PC-3 (cell line): ENCODE data around the gene SULT1C4.

ENCODE experiments used
- CTCF ChIP-seq: fragments of 300-600 bp; sonication (generic); conservative IDR thresholded peaks from 2 replicates; pipeline ENCODE4 v1.5.1; 2017; ENCODE audit warnings: antibody characterized with exemption, low read depth, mild to moderate bottlenecking, low read length
- EZH2phosphoT487 ChIP-seq: fragments of 300-600 bp; sonication (generic); IDR thresholded peaks from 2 replicates; pipeline ENCODE4 v1.6.1; 2018; ENCODE audit warnings: mild to moderate bottlenecking, antibody characterized with exemption, low read length, borderline replicate concordance

DNA sequence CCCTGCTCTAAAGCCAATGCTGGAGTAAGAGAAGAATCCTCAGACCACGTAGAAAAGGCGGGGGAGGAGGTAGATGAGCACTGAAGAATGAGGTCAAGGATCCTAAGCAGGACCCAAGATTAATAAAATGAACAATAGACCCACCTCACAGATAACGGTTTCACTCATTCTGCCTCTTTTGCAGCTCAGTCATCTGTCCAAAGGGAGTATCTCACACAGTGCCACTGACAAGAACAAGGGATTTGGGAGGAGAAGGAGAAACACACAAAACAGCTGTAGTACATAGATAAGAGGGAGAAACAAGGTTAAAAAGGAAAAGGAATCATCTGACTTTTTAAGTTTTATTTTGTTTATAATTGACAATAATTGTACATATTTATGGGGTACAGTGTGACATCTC is 30.9 kb upstream of the SULT1C4 start:
- TF ChIP-seq EZH2phosphoT487, result no peak
- TF ChIP-seq CTCF, result no peak
